ENCODE results near the gene ZNF883. TPM values are rescaled to one million over a fixed set of nuclear protein-coding genes. Genes with fewer than 3 reads are reported as not detected.

ZNF883 gene
- total and polyA plus RNA-seq, 2 of the 8 experiments (the other 6 are each of a cell fraction or from before 2014, with no cell fraction given): 6.1 to 20.2 TPM

DNA sequence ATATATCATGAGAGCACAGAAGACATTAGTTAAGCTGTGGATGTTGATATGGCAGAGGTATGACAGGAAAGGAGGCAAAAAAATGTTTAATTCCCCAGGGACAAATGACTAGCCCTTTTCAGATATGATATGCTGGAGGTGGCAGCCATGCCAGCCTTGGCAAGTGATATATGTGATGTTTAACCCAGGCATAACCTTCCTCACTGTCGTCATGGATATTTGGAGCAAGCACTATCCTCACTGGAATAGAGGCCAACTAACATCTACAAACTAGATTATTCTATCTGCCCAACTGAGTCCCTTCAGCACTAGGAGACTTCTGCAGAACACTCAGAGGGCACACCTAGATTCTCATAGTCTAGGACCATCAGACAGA, 94.0 kb downstream of the ZNF883 start:
- DNase-seq (ENCODE audit: low read depth in 1 of 2, low spot score in 2 of 2): no peak
- H3K9me3 ChIP-seq (ENCODE audit: insufficient read depth in 2 of 2, low read depth in 1 of 2, low read length in 1 of 2): no peaks in the 10 kb centered on the region
- CTCF ChIA-PET (ENCODE audit: partially characterized antibody): interaction anchor here (0.9 to 6.4 kb wide), 4 partner anchors 8 to 55 kb away, joined by 3 to 43 read pairs (median 3); no protein-coding TSS in a partner anchor

More for the DNA sequence above, 94.0 kb downstream of the ZNF883 start:
- no peak overlapping the region for H2BK12ac ChIP-seq (ENCODE audit: low read depth, low read length)
- H2AFZ ChIP-seq (ENCODE audit: low read length): no peak overlapping the region
- H4K91ac ChIP-seq (replicated peaks; ENCODE audit: insufficient read length, low read length): no peak overlapping the region
- H4K20me1 ChIP-seq (replicated peaks in 1 of 2; ENCODE audit: control insufficient read depth in 1 of 2, insufficient read depth in 2 of 2, low read length in 2 of 2): no peaks in the 10 kb centered on the region
- H3K18ac ChIP-seq (ENCODE audit: extremely low read depth, low read length): no peak overlapping the region
- peaks cover 0 to 5% (median 2%) of the 10 kb centered on the region in 4 experiments; a peak in 3 of 7 replicates for H3K27me3 ChIP-seq (replicated peaks in 1 of 4; ENCODE audit: control insufficient read depth in 3 of 4, extremely low read depth in 1 of 4, insufficient read depth in 3 of 4, low read length in 3 of 4)
- no peak overlapping the region for H2BK5ac ChIP-seq (ENCODE audit: low read depth, low read length)
- no peak overlapping the region for H2BK15ac ChIP-seq (ENCODE audit: low read length)
- 62% methylated on average over 1 of the region's 1 CpG; no CpG with 5 or more reads in 1 of the 2 experiments for WGBS, 2 experiments (ENCODE audit: extremely low coverage in 1 of 2, insufficient coverage in 1 of 2, insufficient read length in 1 of 2, insufficient replicate concordance in 2 of 2, low coverage in 1 of 2, low lambda C conversion rate in 2 of 2, missing lambda C conversion rate in 1 of 2)
- H3K14ac ChIP-seq (ENCODE audit: insufficient read length): no peak overlapping the region
- no peak overlapping the region for H3K56ac ChIP-seq (replicated peaks; ENCODE audit: insufficient read length, low read depth, low read length)
- POLR2A ChIA-PET (ENCODE audit: partially characterized antibody): no interaction called here
- H3K23ac ChIP-seq (ENCODE audit: insufficient read length): no peak overlapping the region
- H3K4ac ChIP-seq (replicated peaks; ENCODE audit: insufficient read length, low read depth, low read length): no peak overlapping the region
- H3K4me1 ChIP-seq (replicated peaks in 1 of 4; ENCODE audit: control insufficient read depth in 3 of 4, insufficient read depth in 4 of 4, low read length in 3 of 4): no peaks in the 10 kb centered on the region
- H2BK120ac ChIP-seq (replicated peaks; ENCODE audit: low read depth, low read length): no peak overlapping the region
- H3K9ac ChIP-seq (replicated peaks in 1 of 4; ENCODE audit: extremely low read depth in 1 of 4, low read depth in 3 of 4, low read length in 3 of 4): no peak overlapping the region
- H4K8ac ChIP-seq (ENCODE audit: extremely low read depth, insufficient read depth, low read length): no peak overlapping the region
- no peak overlapping the region for H3K27ac ChIP-seq (ENCODE audit: low read depth, low read length)
- no peak for TF ChIP-seq RNF2 (IDR thresholded peaks at IDR 0.05; ENCODE audit: borderline replicate concordance, low read depth, low read length, missing control alignments, poor library complexity, severe bottlenecking)
- no peak for TF ChIP-seq CREB1 (IDR thresholded peaks at IDR 0.05)
- TF ChIP-seq SP2 (IDR thresholded peaks at IDR 0.05; ENCODE audit: low read length): no peak
- no peaks in the 10 kb centered on the region for H3K79me1 ChIP-seq (ENCODE audit: low read depth, low read length)
- no peak overlapping the region for H2AK5ac ChIP-seq (ENCODE audit: low read depth, low read length)
- FAIRE-seq: no peak
- no peaks in the 10 kb centered on the region for H3K79me2 ChIP-seq (ENCODE audit: control insufficient read depth in 1 of 2, insufficient read depth in 2 of 2, low read length in 2 of 2)
- H2BK20ac ChIP-seq (ENCODE audit: low read length): no peak overlapping the region
- H3K4me3 ChIP-seq (ENCODE audit: extremely low read depth in 1 of 4, insufficient read depth in 2 of 4, low read depth in 3 of 4, low read length in 4 of 4): no peak overlapping the region
- no peaks in the 10 kb centered on the region for H3K36me3 ChIP-seq (ENCODE audit: control insufficient read depth in 2 of 4, insufficient read depth in 4 of 4, low read length in 3 of 4)
- no peak overlapping the region for H4K5ac ChIP-seq (ENCODE audit: insufficient read length, low read depth, low read length)
- H3K23me2 ChIP-seq (ENCODE audit: low read depth, low read length): no peaks in the 10 kb centered on the region
- H3K4me2 ChIP-seq (ENCODE audit: insufficient read depth in 1 of 2, low read depth in 2 of 2, low read length in 2 of 2): no peak overlapping the region
